GM13977 (cell line): ENCODE results near the gene ATAD3B.

ENCODE experiments used
- DNase-seq: peaks from one replicate; pipeline ENCODE4 v3.0.0; 2012; ENCODE audit warnings: low spot score
- in situ Hi-C: fragments of 300-500 bp; cut with MboI; formaldehyde crosslinking; loops from one replicate; pipeline ENCODE4 v1.12.0; 2022; ENCODE audit warnings: low sequenced_read_pairs, low pct_unique_long_range_greater_than_20kb, mixed read lengths, inconsistent platforms; ENCODE audit not compliant: unreplicated experiment
- TF ChIP-seq, protein P1 (sequence below): IDR thresholded peaks from 2 replicates; pipeline ENCODE4 v1.5.1; 2012; ENCODE audit warnings: mild to moderate bottlenecking, control low read depth; ENCODE audit not compliant: insufficient read depth; ENCODE audit errors: extremely low read depth, missing control alignments

The ATAD3B gene

DNA sequence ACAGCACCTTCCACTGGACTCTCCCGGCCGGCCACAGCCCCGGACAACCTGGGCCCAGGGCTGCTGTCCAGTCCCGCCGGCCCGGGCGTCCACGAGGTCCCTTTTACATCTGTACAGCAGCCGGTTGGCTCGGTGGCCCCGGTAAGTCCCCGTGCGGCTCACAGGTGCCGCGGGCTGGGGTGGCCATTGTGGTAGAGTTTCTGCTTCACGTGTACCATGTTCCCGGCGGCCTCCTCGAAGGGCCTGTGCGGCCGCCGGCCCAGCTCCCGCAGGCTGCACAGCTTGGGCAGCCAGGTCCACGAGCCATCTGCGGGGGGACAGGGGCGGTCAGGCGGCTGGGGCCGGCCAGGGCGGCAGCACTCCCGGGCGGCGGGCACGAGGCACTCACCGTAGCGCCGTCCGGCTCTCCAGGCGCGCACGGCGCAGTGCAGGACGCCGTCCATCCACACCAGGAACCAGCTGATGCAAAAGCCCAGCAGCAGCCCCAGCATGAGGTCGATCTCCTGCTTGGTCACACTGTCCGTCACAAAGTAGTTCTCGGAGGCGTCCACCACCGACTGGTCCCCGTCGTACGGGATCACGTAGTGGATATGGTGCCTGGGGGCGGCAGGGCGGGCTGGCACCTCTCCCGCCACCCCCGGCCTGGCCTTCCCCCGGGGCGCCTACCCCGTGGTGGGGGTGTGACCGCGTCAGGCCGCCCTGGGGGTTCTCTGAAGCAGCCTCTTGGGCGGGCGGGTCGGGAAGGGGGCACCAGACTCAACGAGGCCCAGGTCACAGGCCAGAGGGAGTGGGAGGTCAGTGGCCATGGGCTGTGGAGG, 63.8 kb downstream of the ATAD3B start:
- TF ChIP-seq, protein P1, sequence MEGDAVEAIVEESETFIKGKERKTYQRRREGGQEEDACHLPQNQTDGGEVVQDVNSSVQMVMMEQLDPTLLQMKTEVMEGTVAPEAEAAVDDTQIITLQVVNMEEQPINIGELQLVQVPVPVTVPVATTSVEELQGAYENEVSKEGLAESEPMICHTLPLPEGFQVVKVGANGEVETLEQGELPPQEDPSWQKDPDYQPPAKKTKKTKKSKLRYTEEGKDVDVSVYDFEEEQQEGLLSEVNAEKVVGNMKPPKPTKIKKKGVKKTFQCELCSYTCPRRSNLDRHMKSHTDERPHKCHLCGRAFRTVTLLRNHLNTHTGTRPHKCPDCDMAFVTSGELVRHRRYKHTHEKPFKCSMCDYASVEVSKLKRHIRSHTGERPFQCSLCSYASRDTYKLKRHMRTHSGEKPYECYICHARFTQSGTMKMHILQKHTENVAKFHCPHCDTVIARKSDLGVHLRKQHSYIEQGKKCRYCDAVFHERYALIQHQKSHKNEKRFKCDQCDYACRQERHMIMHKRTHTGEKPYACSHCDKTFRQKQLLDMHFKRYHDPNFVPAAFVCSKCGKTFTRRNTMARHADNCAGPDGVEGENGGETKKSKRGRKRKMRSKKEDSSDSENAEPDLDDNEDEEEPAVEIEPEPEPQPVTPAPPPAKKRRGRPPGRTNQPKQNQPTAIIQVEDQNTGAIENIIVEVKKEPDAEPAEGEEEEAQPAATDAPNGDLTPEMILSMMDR = no peak
- DNase-seq = no peak
- in situ Hi-C loops = no loop called here

DNA sequence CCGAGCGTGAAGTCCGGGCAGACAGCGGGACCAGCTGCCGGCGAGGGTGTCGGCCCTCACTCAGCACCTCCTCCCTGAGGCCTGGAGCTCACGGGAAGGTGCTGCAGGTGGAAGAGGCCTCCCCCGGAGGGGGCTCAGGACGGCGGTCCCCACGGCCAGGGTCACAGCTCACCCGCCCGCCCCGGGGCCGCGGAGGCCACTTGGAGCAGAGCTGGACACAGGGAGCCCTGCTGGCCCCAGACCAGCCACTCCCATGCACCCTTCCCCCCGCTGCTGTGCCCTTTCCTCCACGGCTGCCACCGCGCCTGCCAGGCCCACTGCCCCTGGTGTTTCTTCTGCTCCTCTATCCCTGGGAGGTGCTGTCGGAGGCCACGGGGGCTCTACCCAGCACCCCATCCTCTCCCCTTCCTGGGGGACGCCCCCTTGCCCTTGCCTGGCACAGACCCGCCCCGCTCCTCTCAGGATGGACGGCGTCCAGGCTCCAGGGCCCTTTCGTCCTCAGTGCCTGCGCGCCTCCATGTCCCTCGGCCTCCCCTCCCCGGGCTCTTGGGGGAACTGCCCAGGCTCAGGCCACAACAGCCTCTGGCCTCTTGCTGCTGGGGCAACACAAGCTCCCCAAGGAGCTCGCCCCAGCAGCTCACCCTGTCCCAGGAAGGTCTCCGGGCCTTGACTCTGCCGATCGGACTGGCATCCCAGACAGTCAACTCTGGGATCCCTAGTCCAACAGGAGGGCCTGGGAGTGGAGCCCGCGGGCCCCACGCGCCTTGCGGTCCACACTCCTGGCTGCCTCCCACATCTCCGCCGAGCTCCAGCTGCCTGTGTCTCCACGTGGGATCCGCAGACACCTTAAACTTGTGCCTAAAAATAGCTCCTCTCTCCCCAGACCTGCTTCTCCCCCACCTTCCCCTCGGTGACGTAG, 64.7 kb downstream of the ATAD3B start:
- TF ChIP-seq, protein P1 = no peak
- in situ Hi-C loops = no loop called here
- no peak for DNase-seq

DNA sequence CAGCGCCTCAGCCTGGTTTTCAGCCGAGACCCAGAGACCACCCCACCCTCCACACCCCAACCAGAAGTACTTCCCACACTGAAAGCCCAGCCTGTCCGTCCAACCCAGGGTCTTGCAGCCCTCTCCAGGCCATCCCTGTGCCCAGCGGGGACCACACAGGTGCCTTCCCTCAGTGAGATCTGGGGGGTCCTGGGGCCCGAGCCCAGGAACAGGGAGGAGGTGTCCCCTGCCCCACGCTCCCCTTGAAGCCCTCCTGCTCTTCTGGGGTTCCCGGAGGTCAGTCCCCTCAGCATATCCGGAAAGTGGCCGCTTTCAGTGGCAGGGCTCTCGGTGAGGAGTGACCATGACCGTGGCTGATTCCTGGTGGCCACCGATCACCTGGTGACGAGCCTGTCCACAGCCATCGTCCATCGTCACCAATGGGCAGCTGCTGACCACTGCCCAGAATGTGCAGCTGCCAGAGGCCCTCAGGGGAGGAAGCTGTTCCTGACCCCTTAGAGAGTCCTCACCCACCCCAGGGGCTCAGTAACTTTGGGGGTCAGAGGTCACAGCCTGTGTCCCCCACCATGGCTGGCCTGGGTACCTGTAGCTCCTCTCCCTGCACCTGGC, 65.5 kb downstream of the ATAD3B start:
- TF ChIP-seq, protein P1 = no peak
- in situ Hi-C loops = no loop called here

DNA sequence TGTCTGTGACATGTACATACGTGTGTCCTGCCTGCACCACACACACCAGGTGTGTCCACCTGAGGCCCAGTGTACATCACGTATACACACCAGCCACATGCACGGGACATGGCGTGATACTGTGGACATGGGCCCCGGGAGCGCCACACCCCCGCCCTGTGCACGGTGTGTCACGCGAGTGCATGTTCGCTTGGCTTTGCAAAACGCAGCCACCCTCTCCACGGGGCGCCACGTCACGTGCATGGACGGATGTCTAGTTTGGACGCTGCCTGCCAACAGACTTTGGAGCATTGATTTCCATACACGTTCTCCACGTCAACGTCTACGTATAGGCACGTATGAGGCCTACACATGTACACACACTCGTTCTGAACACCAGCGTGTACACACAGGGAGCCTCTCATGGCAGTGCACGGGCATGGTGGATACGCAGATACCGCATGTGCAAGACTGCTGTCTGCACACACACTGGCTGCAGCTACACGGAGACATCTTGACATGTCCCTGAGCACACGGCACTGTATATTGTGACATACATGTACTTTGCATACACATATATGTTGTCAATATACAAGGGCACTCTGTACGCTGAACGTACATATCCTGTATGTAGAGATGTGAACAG, 66.2 kb downstream of the ATAD3B start:
- in situ Hi-C loops = no loop called here
- no peak for DNase-seq
- TF ChIP-seq, protein P1 = no peak

More for the DNA sequence above, 65.5 kb downstream of the ATAD3B start:
- no peak for DNase-seq

DNA sequence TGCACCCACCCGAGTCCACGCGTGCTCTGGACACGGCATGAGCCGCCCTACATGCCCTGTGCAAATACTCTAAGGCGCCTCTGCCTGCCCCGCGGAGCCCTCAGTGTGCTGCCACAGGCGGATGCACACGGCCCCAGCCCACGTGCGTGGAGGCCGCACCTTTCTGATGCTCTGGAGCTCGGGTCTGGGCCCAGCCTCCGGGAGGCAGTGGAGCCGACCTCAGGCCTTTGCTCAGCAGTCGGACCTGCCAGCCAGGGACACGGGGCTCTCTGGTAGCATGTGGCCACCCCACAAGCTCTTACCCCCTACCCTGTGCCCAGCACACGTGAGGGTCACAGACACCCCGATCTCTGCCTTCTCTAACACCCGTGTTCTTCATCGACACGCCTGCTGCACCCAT, 66.8 kb downstream of the ATAD3B start:
- in situ Hi-C loops = no loop called here
- TF ChIP-seq, protein P1 = no peak
- no peak for DNase-seq

DNA sequence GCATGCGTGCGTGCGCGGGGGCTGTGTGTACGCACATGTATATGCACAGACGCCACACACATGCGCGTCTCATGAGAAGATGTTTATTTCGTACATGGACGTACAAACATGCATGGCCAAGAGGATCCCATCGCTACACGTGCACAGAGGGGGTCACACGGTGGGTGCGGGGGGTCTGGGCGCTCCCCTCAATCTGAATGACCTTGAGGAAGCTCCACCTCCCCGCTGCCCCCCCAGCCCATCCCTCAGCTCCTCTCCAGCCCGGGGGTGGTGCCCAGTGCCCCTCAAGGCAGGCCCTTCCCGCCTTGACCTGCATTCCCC, 67.4 kb downstream of the ATAD3B start:
- TF ChIP-seq, protein P1 = no peak
- in situ Hi-C loops = no loop called here
- no peak for DNase-seq
